Breast epithelium (tissue), 3 donors: ENCODE measurements around the gene TUBGCP2.

ENCODE experiments used
- POLR2A ChIP-seq: fragments of 450-650 bp; IDR thresholded peaks from one replicate; pipeline ENCODE4 v1.6.1; 2016; ENCODE audit warnings: antibody characterized with exemption, mild to moderate bottlenecking, moderate library complexity
- POLR2AphosphoS5 ChIP-seq, 3 donors: sonication (generic); formaldehyde crosslinking; IDR thresholded peaks; one replicate each; pipeline ENCODE4 v1.6.1; 2017; ENCODE audit warnings: antibody characterized with exemption in 3 of 3
- TF ChIP-seq, protein P1 (sequence below), 3 donors: fragments of 450-650 bp; IDR thresholded peaks; one replicate each; pipeline ENCODE4 v1.5.1; 2016 to 2017; ENCODE audit warnings: antibody characterized with exemption in 3 of 3, mild to moderate bottlenecking in 3 of 3, moderate library complexity in 3 of 3

DNA sequence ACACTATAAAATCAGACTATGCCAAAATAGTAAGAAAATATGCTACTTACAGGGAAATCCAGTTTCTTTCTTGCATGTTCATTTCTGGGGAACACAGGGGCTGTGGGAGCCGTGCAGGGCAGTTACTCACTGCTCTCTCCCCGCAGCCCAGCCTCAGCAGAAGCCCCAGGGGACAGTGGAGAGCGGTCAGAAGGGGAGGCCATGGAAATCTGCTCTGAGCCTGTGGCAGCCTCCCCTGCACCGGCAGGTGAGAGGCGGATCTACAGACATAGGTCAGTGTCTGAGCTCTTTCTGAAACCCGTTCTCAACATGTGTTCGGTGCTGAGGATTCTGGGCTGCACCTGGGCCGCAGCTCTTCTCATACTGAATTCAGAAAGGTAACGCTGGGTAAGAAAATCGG is 2.9 kb upstream of the TUBGCP2 start:
- TF ChIP-seq, protein P1, sequence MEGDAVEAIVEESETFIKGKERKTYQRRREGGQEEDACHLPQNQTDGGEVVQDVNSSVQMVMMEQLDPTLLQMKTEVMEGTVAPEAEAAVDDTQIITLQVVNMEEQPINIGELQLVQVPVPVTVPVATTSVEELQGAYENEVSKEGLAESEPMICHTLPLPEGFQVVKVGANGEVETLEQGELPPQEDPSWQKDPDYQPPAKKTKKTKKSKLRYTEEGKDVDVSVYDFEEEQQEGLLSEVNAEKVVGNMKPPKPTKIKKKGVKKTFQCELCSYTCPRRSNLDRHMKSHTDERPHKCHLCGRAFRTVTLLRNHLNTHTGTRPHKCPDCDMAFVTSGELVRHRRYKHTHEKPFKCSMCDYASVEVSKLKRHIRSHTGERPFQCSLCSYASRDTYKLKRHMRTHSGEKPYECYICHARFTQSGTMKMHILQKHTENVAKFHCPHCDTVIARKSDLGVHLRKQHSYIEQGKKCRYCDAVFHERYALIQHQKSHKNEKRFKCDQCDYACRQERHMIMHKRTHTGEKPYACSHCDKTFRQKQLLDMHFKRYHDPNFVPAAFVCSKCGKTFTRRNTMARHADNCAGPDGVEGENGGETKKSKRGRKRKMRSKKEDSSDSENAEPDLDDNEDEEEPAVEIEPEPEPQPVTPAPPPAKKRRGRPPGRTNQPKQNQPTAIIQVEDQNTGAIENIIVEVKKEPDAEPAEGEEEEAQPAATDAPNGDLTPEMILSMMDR (IDR thresholded peaks at IDR 0.05), result no peak
- TF ChIP-seq POLR2A (no peak), POLR2AphosphoS5 (IDR thresholded peaks at IDR 0.05) (no peak)
